TTC549 (cell line): ENCODE data around the gene RAE1.
"Not testable (repeated sequence)": the region's sequence is repeated elsewhere in the genome, so short reads cannot be mapped to it uniquely, and the experiment has no call there.

Experiments used
- FAIRE-seq: peaks from 2 replicates; lab custom pipeline; 2012; peaks lifted over from hg19 to GRCh38; lab: Jason Lieb, UNC

RAE1 gene

DNA sequence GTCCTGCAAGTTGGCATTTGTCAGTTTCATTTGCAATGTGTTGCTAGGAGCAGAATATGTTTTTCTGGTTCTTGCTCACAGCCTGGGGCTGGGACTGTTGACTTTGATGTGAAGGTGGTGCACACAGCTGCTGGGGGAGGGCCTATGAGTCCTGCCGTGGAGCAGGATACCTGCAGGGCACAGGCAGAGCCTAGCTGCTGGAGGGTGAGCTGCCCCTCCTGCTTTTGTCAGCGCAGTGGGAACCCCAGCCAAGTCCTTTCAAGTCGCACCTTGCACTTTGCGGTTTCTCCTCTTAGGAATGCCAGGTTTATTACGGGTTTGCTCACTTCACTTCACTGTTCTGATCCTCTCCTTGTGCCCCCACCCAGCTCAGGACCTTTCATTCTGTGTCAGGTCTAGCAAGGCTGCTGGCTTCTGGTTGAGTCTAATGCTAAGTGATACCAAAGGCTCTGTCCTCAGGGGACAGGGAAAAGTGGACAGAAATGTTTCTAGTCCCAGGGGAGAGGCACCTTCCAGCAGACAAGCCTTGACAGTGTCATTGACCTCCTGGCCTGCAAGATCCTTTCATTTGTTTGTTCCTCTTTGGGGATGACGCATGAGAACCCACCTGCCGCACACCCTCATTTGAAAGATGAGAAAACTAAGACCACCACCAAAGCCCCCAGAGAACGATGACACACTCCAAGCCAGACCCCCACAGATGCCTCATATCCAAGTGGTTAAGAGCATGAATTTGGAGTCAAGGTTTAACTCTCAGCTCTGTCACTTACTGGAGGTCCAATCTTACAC lies 24.2 kb upstream of the RAE1 start:
- FAIRE-seq: no peak

DNA sequence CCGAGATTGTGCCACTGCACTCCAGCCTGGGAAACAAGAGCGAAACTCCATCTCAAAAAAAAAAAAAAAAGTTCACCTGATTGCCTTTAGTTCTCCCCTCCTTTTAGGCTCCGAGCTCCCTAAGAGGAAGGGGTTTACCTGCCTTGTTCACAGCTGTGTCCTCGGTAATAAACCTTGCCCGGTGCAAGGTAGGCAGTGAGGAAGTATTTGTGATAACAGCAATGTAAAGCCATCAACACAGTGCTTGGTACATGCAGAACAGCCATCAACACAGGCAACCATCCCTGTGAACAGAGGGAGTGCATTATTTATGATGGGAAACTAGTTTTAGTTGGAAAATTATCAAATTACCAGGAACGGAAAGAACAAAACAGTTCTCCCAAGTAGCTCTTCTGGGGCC lies 23.2 kb upstream of the RAE1 start:
- FAIRE-seq: no peak

DNA sequence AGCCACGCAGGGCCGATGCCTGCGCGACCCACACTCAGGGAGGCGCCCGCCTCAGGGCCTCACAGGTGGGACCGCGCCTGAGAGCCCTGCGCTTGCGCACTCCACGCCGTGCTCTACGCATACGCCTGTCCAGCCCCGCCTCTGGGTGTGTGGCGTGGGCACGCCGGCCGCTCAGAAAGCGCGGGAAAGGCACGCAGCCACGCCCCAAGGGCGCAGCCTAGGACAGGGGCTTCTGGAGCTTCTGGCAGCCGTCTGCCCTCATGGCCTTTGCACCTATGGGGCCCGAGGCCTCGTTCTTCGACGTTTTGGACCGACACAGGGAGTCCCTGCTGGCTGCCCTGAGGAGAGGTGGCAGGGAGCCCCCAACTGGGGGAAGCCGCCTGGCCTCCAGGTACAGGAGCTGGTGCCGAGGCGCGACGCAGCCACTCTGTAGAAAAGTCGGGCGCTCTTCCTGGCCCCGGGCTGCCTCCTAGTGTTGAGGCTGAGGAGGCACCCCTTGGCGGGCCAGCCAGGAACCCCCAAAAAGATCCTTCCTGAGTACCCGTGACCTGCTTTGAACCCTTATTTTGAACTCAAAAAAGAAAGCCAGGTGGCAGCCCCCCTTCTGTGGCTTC lies 21.3 kb upstream of the RAE1 start, which contains the start of gene SPO11:
Gene SPO11 (plus strand): TSS at position 196 of the 614 bp plus-strand sequence. CDS start 65 bp downstream, at position 261.
- no peak for FAIRE-seq

DNA sequence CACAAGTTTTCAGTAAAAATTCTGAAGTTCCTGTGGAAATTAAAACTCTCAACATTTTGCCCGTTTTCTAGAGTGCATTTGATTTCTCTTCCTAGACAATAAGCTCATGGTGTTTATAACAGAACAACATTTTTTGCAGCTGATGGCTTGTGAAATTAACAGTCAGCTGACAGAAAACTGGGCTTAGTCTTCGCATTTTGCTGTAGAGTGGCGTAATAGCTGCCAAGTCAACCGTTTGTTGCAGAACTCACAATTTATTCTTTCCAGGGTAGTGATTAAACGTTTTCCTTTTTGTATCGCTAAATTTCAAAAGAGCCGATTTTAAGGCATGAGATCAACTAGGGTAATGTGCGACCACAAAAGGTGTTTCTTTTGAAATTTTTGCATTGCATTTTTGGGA lies 20.1 kb upstream of the RAE1 start:
- no peak for FAIRE-seq

DNA sequence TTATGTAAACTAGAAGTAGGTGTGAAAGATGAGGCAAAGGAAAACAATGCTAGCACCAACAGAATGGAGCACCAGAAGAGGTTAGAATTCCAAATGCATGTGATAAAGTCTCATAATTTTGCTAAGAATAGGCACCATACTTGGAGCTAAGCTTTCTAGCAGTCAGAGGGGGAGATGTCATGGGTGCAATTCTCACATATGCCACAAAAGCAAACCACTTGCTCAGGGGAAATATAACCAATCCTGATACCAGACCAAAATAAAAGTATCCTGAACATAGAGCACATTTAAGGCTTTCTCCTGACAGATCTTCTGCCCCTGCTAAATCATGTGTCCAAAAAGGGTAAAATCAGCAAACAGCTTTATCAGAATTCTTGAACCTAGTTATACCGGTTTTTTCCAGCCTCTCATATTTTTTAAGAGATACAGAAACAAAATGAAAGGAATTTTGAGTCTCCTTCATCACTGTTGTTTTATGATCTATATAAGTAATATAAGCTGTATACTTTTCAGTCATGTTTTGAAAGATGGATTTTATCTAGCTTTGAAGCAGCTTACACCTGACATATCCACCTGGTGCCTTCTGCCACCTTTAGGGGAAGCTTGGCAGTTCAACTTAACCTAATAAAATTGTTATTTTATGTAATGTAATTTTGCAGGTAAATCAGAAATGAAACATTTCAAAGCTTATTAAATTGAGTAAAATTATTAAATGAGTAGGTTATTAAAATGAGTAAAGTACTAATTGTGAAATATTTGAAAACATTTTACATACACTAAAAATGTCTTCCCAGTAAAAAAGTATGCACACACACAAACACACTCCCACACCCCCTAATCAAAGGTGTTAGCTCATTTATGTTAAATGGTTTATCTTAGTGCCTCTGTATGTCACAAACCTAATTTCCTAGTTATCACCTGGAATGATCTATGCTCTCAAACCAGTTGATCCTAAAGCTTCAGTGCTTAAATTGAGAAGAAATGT lies 18.7 kb upstream of the RAE1 start:
- FAIRE-seq: no peak

DNA sequence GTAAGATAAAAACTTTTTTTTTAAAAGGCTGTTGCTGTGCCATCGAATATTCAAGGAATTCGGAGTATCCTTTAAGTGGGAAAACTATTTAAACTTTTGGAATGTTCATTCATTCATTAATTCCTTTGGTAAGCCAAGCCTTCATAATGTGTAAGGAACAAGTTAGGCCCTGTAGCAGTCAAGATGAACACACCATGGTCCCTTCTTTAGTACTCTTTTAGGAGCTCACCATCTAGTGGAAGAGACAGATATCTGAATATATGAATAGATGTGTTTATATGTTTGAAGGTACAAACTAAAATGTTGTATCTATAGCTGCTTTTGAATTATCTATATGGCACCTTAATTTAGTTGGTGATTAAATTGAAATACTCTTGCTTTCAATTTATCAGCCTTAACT lies 15.7 kb upstream of the RAE1 start:
- peak; percentile 41 for FAIRE-seq

DNA sequence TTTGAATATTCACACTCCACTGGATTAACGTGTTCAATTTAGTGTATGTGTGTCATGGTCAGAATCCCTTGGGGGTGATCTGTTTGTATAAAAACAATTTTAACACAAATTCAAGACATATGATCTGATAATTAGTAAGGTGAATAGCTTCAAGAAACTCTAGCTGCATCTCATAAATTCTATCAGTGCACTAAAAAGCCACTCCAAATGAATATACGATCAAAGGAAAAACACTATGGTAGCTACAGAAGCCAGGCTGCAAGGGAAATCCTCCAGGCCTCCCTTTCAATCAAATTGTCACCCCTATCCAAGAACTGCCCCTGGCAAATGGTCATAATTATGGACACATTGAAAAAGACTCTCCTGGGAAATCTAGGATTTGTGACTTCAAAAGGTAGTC lies 9.4 kb upstream of the RAE1 start:
- FAIRE-seq: no peak

DNA sequence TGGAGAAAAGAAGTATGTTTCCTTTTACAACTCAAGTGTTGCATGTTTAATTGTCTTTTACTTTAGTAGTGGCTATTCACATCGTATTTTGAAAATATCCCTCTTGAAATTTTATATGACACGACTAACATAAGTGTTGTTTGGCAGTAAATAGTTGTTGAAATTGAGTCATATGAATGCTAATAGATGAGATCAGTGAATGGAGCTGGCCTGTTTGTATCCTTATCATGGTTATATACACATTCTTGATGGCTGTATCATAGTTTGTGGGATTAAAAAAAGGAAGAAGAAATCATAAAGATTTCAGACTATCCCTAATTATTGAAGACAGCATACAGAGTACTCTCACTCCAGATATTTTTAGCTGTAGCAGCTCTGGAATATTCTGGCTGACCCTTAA lies 8.2 kb upstream of the RAE1 start:
- no peak for FAIRE-seq

DNA sequence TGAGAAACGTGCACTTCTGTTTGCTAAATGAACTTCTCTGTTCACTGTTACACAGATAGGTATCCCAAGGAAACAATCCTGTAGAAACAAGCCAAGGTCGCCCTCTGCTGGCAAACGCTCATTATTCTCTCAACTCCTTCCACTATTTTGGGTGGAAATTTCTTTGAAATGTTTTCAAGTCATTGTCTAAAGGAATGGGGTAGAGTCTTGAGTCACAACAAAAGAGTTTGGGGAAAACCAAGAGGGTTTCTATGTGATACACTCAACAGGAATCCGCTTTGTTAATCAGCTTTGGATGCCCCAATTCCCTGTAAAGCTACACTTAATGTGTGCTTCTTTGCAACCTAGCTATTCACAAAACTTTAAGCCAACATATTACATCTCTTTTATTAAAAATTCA lies 4.6 kb upstream of the RAE1 start:
- FAIRE-seq: peak; percentile 94

DNA sequence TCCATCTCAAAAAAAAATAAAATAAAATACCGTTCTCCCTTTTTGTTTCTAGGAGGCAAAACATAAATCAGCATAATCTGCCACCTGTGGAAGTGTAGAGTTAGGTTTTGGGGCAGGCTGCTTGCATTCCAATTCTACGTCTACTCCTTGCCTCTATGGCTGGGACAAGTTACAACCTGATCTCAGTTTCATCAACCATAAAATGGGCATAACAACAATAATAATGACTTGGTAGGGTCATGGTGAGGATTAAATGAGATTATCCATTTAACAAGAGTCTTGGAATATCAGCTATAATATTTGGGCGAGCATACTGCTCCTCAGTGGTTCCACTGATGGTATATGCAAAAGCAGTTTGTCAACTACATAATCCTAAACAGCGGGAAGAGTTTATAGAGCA lies 3.7 kb upstream of the RAE1 start:
- no peak for FAIRE-seq

DNA sequence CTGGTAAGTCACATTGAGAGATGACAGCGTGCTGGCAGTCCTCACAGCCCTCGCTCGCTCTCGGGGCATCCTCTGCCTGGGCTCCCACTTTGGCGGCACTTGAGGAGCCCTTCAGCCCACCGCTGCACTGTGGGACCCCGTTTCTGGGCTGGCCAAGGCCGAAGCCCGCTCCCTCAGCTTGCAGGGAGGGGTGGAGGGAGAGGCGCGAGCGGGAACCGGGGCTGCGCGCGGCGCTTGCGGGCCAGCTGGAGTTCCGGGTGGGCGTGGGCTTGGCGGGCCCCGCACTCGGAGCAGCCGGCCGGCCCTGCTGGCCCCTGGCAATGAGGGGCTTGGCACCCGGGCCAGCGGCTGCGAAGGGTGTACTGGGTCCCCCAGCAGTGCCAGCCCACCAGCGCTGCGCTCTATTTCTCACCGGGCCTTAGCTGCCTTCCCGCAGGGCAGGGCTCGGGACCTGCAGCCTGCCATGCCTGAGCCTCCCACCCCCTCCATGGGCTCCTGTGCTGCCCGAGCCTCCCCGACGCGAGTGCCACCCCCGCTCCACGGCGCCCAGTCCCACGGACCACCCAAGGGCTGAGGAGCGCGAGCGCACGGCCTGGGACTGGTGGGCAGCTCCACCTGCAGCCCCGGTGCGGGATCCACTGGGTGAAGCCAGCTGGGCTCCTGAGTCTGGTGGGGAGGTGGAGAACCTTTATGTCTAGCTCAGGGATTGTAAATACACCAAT lies 2.7 kb upstream of the RAE1 start:
- not testable (repeated sequence) for FAIRE-seq

DNA sequence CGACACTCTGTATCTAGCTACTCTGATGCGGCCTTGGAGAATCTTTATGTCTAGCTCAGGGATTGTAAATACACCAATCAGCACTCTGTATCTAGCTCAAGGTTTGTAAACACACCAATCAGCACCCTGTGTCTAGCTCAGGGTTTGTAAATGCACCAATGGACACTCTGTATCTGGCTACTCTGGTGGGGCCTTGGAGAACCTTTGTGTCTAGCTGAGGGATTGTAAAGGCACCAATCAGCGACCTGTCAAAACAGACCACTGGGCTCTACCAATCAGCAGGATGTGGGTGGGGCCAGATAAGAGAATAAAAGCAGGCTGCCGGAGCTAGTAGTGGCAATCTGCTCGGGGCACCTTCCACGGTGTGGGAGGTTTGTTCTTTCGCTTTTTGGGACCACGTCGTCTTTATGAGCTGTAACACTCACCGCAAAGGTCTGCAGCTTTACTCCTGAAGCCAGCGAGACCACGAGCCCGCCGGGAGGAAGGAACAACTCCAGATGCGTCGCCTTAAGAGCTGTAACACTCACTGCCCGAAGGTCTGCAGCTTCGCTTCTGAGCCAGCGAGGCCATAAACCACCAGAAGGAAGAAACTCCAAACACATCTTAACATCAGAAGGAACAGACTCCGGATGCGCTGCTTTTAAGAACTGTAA lies 2.0 kb upstream of the RAE1 start:
- FAIRE-seq: not testable (repeated sequence)

DNA sequence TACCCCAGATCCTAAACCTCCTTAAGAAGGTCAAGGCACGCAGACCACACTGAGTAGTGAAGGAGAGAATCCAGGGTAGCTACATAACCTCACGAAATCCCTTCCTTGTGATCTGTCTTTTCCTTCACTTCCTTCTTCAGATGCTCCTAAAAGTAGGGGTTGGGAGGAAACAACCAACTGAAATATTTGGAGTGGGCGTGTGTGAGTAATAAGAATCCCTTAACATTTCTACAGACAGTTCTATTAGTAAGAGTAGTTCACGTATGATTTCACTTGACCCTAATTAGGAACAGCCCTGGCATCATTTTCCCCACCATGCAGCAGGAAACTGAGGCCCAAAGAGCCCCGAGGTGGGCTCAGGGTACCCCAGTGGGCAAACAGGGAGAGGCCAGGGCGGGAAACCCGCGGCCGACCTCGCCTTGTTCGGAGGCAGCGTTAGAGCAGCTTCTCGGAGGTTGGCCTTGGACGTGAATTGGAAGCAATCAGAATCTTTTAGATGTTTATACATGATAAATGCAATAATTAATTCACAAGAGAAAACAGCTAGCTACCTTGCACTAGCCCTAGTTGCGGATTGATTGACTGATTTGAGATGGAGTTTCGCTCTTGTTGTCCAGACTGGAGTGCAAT lies 859 bp upstream of the RAE1 start:
- FAIRE-seq: no peak

DNA sequence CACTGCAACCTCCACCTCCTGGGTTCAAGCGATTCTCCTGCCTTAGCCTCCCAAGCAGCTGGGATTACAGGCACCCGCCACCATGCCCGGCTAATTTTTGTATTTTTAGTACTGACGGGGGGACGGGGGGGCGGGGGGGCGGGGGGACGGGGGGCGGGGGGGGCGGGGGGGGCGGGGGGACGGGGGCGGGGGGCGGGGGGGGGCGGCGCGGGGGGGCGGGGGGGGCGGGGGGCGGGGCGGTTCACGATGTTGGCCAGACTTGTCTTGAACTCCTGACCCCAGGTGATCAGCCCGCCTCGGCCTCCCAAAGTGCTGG lies 371 bp upstream of the RAE1 start:
- FAIRE-seq: not testable (repeated sequence)

DNA sequence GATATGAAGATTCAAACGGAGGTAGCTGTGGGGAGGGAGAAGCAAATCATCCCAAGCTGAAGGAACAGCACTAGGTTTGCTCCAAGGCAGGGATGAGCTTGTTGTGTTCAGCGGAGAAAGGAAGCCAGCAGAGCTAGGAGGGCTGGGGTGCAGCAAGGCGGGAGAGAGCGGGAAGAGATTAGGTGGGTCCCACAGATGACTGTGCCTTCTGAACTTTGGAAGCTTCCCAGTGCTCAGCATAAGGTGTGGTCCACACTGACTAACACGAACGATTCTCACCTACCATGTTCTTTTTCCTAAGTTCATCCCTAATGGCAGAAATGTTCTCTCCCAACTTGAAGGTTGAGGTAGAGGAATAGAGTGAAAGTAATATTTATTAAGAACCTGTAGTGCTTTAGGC lies 1.2 kb downstream of the RAE1 start:
- no peak for FAIRE-seq

DNA sequence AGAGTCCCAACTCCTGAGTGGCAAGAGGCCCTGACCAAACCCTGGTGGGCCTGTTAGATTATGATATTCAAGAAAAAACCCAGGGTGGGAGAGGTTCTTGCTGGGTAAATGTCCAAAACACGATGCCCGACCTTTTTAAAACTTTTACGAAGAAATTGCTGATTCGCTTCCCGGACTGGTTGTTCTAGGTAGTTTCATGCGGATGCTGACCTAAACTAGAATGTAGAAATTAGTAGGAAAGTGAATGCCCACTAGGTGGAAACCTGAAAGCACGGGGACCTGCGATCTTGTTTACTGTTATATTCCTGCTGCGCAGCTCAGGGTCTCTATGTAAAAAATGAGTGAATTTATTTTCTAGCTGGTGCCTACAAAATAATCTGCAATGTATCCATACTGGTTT lies 2.3 kb downstream of the RAE1 start:
- FAIRE-seq: no peak

DNA sequence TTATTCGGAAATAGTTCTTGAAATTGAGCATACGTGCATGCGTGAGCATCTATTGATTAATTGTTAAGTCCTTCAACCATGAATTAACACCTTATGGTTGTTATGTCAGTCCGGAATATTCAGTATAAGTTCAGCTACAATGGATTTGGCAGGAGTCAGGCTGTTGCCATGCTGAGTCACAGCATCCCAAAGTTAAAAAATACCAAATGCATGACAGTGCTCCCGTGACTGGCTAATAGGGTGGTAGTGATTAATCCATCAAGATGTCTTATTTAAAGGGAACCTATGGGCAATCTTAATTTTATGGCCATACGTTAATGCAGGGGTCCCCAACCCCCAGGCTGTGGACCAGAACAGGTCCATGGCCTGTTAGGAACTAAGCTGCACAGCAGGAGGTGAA lies 10.5 kb downstream of the RAE1 start:
- no peak for FAIRE-seq

DNA sequence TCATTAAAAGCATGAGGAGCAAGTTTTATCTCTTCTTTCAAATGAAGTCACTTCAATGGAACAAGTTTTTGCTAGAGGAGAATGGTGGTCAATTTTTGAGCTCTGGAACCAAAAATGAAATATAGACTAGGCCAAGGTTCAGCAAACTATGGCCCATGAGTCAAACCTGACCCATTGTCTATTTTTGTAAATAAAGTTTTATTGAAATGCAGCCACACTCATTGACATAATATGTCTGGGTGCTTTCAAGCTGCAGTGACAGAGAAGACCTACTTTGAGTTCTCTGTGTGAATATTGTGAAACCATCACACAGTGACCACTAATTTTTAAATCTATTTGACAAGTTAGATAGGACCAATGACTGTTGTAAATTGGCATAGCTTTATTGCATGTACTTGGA lies 13.4 kb downstream of the RAE1 start:
- no peak for FAIRE-seq

DNA sequence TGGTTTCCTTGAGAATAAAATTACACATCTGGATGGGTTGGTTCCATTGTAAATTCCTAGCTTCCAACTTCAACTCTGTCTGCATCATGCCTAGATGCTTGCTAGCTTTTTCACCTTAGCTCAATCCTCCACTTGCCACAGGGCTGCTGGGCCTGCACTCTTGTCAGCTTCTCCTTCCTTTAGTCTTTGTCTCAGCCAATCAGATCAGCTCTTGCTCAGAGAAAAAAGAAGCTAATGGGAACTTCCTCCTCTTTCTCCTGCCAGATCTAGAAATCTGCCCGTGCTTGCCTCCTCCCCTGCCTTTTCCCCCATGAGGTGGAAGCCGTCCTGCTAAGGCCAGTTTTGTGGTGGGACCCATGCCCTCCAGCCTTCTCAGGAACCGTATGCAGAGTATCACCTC lies 18.5 kb downstream of the RAE1 start:
- FAIRE-seq: no peak

DNA sequence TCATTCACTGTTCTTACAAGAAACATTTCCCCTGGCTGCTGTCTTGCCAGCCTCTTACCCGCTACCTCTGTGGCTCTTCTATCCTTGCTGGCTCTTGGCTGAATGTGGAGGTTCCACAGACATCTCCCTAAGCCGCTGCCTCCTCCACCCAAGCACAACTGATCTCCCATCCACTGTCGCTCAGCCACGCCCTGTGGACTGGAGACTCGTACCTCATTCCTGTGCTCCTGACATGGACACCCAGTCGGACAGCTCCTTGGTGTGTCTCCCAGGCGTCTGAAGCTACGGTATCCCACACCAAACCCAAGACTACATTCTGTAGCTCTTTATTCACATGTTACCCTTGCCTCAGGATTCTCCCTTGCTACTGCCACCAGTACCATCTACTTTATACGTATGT lies 19.3 kb downstream of the RAE1 start:
- FAIRE-seq: no peak

DNA sequence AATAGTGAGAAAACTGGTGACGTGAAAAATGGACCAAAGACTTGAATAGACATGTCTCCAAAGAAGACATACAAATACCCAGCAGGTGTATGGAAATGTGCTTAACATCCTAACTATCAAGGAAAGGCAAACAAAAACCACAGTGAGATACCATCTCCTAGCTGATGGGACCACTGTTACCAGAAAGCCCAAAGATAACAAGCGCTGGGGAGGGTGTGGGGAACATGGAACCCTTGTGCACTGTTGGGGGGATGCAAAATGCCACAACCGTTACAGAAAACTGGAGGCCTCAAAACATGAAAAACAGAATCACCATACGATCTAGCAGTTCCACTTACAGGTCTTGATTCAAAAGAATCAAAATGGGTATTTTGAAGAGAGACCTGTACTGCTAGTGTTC lies 20.3 kb downstream of the RAE1 start:
- no peak for FAIRE-seq
